ENCODE results near the gene ZNF439.

- TF ChIP-seq TSHZ2 (CRISPR knock-in tag; IDR thresholded peaks at IDR 0.05) = no peak
- TF ChIP-seq ZNF565 (CRISPR knock-in tag; conservative IDR thresholded peaks at IDR 0.05; ENCODE audit: low read depth) = no peak
- TF ChIP-seq CREB5 (CRISPR knock-in tag; IDR thresholded peaks at IDR 0.05; ENCODE audit: low read depth) = no peak
- no peak for TF ChIP-seq ZFP30 (CRISPR knock-in tag; IDR thresholded peaks at IDR 0.05)
Observed at GRCh38 chr19:11856596-11857250, 8.2 kb downstream of the ZNF439 start.
